Measurements from ENCODE around the gene DNAJC18.
"Not testable (repeated sequence)": the region's sequence is repeated elsewhere in the genome, so short reads cannot be mapped to it uniquely, and the experiment has no call there.

Gene DNAJC18

DNA sequence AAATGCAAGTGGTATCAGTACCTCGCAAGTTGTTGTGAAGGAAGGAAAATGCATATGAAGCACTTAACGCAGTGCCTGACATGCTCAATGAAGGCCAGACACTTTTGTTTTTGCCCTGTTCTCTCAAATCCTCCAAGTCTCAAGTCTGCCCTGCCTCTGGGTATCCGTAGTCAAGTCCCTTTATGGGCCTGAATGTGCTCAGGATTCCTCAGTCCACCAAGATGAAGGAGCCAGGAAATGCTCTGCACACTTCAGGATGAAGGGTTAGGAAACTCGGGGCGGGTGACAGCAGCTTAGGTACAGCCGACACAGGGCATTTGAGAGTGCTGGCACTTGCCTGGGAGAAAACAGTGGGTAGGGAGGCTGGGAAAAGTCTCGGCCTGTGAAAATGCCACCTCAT is 21.9 kb upstream of the DNAJC18 start:
- DNase-seq (ENCODE audit: low spot score): no peak

DNA sequence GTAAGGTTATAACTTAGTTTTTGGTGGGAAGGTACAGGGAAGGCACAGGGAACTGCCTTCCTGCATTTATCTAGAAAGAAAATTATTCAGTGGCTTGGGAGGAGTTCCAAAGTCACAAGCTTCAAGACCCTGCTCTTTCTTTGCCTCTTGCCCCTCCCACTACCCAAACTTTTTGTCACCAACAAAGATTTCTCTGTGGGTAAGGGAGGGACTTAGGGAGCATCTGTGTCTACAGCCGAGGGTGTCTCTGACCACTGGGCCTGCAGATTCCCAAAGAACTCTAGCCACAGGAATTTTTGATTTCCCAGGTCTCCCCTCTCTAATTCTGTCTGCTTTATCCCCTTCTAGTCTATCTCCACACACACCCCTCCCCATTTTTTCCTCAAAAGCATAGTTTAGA is 21.1 kb upstream of the DNAJC18 start:
- DNase-seq (ENCODE audit: low spot score): no peak

DNA sequence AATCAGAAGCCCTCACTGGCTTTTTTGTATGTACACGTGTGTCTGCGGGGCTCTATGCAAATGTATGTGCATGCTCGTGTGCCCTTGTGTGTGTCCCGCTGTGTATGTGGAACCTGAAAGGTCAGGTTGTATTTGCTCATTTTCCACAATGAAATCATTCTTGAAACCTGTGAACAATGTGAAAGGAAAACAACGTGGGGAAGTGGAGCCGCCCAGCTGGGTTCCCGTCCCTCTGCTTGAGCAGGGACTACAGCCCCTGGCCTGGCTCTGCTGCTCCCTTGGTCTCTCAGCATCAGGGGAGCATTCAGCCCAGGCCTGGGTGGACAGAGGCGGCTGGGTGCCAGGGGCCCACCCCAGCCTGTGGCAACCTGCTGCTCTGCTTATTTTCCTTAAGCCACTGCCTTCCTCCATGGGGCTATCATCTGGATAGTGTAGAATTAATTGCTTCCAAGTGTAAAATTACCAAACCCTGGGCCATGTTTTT is 20.2 kb upstream of the DNAJC18 start:
- DNase-seq (ENCODE audit: low spot score): no peak

DNA sequence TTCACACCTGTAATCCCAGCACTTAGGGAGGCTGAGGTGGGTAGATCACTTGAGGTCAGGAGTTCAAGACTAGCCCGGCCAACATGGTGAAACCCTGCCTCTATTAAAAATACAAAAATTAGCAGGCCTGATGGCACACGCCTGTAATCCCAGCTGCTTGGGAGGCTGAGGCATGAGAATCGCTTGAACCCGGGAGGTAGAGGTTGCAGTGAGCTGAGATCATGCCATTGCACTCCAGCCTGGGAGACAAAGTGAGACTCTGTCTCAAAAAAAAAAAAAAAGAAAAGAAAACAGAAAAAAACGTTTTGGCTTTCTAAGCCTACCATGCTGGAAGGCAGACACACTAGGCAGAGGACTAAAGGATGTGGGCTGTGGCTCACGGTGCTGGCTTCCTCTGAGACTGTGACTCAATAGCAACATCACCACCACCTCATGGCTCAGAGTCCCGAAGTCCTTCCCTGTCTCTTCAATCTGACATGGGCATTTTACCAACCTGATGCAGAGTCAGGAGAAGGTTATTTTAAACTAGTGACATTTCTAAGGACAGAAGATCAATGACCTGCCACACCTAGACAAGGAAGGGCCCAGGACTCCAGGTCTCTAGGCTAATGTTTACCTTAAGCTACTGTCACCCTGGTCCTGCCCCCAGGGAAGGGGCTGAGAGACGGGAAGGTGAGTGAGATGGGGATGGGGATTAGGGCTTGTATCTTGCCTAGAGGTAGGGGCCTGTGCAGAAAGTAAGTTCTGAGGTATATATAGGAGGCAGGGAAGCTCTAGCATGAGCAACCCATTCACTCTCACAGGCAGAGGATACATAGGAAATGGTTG is 19.5 kb upstream of the DNAJC18 start:
- no peak for DNase-seq (ENCODE audit: low spot score)

DNA sequence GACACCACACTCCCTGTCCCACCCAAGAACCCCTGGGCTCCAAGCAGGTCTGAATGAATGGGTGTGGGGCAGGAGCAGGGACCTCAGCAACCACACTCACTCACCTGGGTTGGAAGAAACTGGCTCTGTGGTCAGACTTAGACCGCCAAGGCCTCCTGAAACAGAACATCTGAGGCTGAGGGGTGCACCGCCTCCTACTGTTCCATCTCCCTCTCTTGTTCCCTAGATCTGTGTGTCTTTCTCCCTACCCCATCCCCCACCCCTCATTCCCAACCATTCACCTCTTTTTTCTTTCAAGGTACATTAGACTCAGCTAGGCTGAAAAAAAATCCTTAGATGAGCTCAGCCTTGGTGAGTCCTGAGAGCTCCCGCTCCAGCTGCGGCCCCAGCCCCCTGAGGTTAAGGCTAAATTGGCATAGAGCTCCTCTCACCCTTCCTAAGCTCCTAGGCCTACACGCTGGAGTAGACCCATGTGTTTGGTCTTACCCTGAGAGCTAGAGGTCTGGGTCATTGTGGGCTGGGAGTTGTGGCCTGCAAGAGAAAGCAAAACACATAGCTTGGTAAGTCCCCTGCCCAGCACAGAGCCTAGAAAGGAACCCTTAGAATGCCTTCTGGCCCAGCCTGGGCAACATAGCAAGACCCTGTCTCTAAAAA is 18.5 kb upstream of the DNAJC18 start:
- DNase-seq (ENCODE audit: low spot score): no peak

DNA sequence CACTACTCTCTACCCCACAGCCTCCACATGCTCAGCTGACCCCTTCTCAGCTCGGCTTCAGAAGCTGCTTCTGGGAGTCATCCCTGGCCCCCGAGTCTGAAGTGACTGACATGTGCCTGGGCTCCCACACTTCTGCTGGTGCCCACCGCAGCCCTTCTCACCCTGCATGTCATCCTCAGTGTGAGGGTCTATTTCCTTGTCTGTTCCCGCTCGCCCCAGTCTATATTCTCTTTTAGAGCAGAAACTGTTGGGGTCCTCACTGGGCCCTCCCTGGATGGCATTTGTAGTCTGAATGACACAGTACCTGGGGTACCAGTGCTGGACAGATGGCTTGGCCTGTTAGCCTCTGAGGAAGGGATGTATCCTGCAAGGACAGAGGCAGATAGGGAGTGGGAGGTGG is 17.9 kb upstream of the DNAJC18 start:
- DNase-seq (ENCODE audit: low spot score): no peak

DNA sequence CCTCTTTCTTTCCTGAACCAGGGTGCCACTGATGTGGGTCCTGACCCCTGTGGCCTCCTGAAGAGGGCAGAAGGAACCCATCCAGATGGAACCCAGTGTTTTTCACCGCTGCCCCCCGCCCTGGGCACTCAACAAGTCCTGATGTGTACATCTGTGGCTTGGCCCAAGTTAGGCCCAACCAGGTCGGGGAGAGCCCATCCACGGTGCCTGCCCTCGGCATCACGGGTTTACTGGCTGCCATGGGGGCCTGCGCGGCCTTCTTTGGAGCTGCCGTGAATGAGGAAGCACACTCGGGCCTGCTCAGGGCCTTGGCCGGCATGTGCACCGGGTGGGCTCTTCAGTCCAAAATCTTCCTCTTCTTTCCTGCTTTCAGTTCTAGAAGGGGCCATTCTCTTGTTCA is 17.5 kb upstream of the DNAJC18 start:
- DNase-seq (ENCODE audit: low spot score): no peak

DNA sequence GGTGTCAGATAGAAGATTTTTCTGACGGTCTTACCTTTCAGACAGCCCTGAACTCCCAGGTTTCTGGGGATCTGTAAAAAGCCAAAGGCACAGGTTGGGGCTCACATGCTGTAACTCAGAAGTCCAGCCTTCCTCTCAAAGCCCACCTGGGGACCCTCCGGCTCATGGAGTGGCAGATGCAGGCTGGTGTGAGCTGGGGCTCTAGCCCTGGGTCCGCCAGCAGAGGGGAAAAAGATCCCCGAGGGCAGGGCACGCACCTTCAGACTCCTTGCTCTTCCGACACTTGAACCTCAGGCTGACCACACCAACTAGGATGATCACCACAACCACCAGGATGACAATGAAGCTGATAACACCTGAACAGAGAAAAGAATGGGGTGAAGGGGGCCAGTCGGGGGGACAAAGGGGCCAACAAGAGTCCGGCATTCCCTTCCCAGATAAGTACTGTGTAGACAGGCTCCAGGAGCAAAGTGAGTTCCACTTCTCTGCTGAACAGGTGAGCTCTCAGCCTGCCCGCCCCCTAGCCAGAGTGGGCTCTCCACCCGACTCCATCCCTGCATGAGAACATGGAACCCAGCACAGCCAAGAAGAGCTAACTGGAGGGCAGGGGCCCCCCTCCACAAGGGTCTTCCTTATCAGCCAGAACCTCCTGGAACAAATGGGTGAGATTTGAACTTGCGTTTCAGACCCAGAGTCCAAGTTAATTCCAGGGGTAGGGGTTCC is 15.4 kb upstream of the DNAJC18 start:
- no peak for DNase-seq (ENCODE audit: low spot score)

DNA sequence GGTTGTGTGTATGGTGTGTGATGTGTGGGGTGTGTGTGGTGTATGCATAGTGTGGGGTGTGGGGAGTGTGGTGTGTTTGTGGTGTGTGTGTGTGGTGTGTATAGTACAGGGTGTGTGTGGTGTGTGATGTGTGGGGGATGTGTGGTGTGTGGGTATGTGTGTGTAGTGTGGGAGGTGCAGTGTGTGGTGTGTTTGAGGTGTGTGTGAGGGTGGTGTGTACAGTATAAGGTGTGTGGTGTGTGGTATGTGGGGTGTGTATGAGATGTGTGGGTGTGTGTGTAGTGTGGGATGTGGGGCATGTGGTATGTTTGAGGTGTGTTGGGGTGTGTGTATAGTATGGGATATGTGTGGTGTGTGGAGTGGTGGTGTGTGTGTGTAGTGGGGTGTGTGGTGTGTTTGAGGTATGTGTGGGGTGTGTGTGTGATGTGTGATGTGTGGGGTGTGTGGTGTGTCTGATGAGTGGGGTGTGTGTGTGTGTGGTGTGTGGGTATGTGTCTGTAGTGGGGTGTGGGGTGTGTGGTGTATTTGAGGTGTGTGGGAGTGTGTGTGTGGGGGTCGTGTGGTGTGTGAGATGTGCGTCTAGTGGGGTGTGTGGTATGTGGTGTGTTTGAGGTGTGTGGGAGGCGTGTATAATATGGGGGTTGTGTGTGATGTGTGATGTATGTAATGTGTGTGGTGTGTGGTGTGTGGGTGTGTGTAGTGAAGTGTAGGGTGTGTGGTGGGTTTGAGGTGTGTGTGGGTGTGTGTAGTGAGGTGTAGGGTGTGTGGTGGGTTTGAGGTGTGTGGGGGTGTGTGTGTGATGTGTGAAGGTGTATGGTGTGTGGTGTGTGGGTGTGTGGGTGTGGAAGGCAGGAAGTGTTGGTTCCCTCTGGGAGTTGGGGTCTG is 14.6 kb upstream of the DNAJC18 start:
- no peak for DNase-seq (ENCODE audit: low spot score)

DNA sequence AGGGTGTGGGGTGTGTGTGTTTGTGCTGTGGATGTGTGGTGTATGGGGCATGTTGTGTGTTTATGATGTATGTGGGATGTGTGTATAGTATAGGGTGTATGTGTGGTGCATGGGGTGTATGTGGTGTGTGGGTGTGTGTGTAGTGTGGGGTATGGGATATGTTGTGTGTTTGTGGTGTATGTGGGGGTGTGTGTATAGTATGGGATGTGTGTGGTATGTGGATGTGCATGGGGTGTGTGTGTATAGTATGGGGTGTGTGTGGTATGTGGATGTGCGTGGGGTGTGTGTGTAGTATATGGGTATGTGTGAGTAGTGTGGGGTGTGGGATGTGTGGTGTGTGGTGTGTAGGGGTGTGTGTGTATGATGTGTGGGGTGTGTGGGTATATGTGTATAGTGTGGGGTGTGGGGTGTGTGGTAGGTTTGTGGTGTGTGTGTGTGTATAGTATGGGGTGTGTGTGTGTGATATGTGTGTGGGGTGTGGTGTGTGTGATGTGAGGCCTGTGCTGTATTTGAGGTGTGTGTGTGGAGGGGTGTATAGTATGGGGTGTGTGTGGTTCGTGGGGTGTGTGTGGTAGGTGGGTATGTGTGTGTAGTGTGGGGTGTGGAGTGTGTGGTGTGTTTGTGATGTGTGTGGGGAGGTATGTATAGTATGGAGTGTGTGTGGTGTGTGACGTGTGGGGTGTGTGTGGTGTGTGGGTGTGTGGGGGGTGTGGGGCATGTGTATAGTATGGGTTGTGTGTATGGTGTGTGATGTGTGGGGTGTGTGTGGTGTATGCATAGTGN is 12.7 kb upstream of the DNAJC18 start:
- DNase-seq (ENCODE audit: low spot score): no peak

DNA sequence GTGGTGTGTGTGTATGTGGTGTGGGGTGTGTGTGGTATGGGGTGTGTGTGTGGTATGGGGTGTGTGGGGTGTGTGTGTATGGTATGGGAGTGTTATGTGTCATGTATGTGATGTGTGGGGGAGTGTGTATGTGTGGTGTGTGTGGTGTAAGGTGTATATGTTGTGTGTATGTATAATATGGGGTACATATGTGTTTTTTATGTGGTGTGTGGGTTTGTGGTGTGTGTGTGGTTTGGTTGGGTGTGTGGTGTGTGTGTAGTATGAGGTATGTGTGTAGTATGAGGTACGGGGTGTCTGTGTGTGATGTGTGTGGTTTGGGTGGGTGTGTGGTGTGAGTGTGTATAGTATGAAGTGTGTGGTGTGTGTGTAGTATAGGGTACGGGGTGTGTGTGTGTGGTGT is 11.9 kb upstream of the DNAJC18 start:
- DNase-seq (ENCODE audit: low spot score): no peak

DNA sequence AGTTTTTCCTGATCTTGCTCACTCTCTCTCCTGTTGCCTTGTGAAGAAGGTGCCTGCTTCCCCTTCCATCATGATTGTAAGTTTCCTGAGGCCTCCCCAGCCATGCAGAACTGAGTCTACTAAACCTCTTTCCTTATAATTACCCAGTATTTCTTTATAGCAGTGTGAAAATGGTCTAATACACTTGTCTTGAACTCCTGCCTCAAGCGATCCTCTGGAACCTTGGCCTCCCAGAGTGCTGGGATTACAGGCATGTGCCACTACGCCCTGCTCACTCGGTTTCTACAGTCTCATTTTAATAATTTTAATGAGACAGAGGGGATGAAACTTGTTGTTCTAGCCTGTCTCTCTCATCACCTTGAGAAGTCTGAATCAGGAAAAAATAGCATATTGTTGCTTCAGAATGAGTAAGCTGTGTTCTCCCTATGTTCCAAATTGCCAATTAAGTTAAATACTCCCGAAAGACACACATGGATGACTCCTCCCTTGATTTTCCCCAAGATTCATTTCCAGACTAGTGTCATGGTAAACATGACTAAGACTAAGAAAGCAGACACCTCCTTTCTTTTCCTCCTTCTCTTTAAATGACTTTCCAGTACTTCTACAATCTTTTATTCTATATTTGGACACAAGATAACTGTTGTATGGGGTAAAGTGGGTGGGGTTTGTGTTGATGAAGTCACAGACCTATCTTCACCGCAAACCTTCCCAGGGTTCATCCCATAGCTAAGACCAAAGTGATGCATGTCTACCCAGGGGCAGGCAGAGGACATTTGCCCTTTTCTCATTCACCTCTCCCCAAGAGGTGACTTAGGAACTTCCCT is 7.8 kb upstream of the DNAJC18 start:
- no peak for DNase-seq (ENCODE audit: low spot score)

DNA sequence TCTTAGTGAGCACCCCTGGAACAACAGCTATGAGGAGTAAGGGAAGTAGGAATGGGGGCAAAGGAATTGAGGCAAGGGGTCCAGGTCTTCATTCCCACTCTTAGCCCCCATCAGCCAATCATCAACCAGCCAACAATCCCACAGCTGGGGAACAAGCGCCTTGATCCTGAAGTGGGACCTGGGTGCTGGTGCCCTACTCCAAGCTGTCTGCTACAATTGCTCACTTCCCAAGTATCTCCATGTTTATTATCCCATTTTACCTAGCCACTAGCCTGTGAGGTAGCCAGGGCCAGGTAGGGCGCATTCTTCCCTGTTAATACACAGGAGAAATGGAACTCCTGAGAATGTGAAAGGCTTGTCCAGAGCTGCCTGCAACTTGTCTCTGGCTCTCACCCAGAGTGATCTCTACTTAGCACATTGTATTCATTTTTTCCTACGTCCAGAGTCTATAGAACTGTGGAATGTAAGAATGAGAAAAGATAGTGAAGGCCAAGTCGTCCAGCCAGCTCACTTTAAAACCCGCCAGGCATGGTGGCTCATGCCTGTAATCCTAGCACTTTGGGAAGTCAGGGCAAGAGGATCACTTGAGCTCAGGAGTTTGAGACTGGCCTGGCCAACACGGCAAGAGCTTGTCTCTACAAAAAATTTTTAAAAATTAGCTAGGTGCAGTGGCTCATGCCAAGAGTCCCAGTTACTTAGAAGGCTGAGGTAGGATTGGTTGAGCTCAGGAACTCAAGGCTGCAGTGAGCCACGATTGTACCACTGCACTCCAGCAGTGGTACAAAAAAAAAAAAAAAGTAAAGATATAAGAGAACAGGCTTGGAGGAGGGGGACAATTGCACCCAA is 6.2 kb upstream of the DNAJC18 start:
- no peak for DNase-seq (ENCODE audit: low spot score)

DNA sequence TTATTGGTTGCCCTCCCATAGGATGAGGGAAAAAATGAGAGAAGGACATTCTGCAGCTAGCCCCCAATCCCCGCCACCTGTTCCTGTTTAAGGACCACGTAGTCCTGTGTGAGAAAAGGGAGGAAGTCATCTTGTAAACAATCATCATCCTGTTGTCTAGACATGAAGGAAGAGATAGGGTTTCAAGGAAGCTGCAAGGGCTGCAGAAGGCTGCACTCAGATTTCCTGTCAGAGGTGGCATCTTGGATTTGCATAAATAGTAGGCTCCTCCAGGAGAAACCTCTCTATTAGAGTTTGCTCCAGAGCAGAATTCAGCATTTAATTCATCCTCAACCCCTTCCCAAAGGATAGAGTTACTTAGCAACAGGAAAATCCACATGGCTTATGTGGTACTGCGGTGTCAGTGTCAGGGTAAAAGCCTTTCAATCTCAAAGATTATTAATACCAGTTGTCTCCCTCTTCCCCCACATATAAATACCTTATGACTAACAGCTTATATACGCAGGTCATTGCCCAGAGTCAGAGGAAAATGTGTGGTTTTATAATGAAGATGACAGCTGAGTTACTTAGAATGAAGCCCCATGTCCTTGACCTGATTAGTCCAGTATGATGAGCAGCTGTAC is 4.6 kb upstream of the DNAJC18 start:
- DNase-seq (ENCODE audit: low spot score): no peak

DNA sequence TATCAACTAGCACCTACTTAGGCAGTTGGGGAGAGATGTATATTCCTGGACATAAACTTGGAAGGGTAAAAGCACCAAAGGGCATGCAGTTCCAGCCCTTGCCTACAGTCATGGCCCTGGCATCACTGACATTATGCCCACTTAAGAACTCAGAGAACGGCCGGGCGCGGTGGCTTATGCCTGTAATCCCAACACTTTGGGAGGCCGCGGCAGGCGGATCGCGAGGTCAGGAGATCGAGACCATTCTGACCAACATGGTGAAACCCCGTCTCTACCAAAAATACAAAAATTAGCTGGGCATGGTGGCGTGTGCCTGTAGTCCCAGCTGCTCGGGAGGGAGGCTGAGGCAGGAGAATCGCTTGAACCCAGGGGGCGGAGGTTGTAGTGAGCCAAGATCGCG is 1.1 kb upstream of the DNAJC18 start:
- DNase-seq (ENCODE audit: low spot score): not testable (repeated sequence)

DNA sequence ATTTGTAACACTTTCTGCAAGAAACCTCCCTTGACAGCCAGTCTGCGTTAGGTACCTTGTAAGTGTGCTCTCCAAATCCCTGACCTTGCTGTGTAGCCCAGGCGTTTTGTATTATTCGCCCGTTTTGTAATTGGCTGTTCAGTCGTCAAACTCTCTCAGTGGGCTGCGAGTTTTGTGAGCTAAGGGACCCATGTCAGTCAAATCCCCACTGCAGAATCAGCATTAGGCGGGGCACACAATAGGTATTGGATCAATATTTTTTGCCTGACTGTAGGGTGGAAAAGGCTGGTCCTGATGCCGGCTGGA is 665 bp downstream of the DNAJC18 start:
- DNase-seq (ENCODE audit: low spot score): no peak

DNA sequence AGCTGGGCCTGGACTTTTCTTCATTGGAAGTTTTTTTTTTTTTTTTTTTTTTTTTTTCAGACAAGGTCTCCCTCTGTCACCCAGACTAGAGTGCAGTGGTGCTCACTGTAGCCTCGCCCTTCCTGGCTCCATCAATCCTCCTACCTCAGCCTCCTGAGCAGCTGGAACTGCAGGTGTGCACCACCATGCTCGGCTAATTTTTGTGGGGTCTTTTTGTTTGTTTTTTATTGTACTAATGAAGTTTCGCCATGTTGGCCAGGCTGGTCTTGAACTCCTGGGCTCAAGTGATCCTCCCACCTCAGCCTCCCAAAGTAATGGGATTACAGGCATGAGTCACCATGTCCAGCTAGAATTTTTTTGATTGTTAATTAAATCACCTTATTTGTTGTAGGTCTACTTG is 3.6 kb downstream of the DNAJC18 start:
- no peak for DNase-seq (ENCODE audit: low spot score)

DNA sequence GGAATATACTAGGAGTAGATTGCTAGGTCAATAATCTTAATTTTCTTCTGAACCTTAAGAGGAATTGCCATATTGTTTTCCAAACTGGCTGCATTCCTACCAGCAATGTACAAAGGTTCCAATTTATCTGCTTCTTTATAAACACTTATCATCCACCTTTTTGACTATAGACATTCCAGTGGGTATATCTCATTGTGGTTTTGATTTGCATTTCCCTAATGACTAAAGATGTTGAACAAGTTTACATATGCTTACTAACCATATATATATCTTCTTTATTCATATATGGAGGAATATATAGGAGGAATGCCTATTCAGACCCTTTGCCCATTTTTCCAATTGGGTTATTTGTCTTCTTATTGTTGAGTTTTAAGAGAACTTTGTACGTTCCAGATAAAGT is 7.6 kb downstream of the DNAJC18 start:
- no peak for DNase-seq (ENCODE audit: low spot score)

DNA sequence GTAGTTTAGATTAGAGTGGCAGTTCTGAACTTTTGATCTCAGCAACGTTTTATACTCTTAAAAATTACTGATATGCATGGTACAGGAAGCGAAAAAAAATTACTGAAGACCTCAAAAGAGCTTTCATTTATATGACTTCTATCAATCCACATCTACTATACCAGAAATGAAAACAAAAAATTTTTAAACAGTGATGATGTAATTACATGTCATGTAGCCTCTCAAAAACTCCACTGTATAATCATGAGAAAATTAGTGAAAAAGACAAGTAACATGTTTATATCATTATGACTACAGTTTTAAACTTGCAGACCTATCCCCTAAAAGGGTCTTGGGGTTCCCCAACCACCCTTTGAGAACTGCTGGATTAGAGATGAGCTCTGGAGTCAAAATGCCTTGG is 9.3 kb downstream of the DNAJC18 start:
- DNase-seq (ENCODE audit: low spot score): no peak

All from globus pallidus (tissue), 1 donor.